HG03135 (cell line): ENCODE results near the gene FDX1.

ENCODE experiments used
- ATAC-seq: cut with Tn5 transposase; IDR thresholded peaks from one replicate; pipeline ENCODE4 v1.9.1; 2021; ENCODE audit warnings: mild to moderate bottlenecking, moderate library complexity; ENCODE audit not compliant: unreplicated experiment

Gene FDX1

DNA sequence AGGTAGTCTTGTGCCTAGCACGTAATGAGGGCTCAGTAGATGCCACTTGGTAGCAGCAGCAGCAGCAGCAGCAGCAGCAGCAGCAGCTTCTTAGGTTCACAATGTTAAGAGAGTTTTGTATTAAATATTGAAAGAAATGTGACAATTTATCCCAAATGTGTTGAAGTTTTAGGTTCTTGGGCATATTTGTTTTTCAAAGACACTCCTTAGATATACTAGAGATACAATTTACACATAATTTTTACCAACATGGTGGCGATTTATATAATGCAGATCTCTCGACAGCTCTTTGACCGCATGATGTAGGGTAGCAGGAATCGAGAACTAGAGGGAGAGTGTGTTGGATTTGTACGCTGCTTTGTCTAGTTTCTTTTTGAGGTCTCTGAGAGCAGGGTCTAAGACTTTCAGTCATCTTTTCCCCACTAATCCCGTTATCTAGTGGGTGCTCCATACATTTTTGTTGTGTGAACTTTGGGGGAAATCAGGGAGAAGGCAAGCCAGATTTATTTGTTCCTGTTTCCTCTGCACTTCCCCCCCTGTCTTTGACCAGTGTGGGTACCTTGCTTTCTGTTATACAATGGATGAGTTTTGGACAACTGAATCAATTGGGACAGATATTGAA lies 1.4 kb downstream of the FDX1 start:
- ATAC-seq: peak; percentile 3

- no peak for ATAC-seq
Measured at GRCh38 chr11:110431674-110432073, 1.9 kb downstream of the FDX1 start.

DNA sequence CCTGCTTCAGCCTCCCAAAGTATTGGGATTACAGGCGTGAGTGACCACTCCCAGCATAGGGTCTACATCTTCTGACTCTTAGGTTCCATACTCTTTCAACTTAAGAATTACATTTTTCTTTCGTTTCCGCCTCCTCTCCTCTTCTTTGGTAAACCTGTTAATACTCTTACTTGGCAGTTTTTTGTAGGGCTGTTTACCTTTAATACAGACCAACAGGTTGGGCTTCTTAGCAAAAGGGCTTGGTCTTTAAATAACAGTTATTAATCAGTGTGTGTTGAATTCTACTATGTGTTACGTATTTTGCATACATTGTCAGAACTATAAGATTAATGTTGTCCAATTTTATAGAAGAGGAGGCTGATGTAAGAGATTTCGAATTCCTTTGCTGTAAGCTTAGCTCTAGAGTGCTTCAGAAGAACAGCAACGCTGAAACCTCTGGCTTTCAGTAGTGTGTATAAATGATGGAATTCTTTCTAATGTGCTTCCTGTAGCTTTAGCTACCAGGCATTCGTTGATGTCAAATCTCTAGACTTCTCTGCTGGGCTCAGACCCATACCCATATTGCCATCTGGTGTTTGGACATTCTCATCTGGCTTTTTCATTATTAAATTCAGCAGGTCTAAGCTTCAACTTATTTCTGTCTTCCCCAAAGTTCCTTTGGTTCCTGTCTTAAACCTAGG lies 3.1 kb downstream of the FDX1 start:
- no peak for ATAC-seq

- ATAC-seq: no peak
Measured at GRCh38 chr11:110433393-110434333, 3.9 kb downstream of the FDX1 start.

- peak; percentile 12 for ATAC-seq
Measured at GRCh38 chr11:110434952-110435779, 5.4 kb downstream of the FDX1 start.

DNA sequence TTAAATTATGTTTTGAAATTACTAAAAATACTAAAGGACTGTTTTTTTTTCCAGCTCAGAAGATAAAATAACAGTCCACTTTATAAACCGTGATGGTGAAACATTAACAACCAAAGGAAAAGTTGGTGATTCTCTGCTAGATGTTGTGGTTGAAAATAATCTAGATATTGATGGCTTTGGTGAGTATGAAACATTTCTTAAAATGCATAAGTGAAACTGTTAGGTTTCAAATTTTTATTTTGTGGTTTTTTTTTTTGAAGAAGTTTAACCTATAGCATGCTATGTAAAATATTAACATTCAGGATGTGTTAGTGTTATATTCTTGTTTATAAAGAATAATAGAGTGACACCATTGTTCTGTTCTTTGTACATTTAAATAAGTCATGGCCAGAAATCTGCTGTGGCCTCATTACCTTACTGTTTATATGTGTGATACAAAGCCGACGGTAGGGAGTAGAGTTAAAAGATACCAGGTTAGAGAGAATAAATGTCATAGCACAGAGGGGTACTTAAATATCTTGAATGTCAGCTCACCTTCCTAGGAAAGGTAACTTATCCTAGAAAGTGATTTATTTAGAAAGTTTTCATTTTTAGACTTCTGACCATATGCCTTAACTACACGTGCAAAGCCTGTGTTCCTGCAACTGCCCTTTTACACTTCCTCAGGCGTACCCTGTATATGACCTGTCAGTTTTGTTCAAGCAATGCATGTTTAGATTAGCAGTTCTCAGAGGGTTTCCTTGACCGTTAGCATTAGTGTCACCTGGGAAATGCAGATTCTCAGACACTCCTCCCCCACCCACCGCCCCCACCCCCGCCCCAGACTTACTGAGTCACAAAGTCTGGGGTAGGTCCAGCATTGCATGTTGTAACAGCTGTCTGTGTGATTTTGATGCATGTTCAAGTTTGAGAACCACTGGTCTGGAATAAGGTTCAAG lies 6.3 kb downstream of the FDX1 start:
- ATAC-seq: peak; percentile 45

GRCh38 chr11:110438017-110438416 lies 8.3 kb downstream of the FDX1 start:
- ATAC-seq: no peak

DNA sequence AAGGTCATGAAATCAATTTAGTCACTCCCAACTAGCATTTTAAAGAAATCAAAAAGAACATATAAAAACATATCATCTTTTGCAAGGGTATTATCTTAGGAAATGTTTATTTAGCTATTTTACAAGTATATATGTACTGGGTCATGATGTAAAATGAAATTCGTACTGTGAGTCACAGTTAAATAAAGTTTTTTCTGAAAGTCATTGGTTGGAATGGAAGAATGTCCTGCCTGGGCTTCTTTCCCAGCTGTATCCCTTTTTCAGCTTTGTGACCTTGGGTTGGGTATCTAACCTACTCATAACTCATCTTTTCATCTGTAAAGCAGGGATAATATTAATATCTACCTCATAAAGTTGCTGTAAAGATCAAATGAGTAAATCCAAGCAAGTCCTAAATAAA lies 15.7 kb downstream of the FDX1 start:
- ATAC-seq: no peak

DNA sequence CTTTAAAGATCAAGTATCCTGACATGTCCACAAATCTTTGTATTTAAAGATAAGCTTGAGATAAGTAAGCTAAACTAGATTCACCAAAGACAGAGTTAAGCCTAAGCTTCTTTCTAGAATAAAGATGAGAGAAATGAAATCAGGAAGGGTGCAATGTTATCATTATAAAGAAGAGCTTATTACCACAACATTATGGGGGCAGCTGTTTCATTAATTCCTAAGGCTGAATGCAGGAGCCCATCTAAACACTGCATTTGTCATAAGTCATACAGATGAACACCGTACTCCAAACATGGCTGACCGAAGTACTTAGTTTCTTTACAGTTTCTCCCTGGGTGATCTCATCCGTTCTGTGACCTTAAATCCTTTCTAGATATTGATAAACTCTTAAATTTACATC lies 16.3 kb downstream of the FDX1 start:
- ATAC-seq: no peak

DNA sequence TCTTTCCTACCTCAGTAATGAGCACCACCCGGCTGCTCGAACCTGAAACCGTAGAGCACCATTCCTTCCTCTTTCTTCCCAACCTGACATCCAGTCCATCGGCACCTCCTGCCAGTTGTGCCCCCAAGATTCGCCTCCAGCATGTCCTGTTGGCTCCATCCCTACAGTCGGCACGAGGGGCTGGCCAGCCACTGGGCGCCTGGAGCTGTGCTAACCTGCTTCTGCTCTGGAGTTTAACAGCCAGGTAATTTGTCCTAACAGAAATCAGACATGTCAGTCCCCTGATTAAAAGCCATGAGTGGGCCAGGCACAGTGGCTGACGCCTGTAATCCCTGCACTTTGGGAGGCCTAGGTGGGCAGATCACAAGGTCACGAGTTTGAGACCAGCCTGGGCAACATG lies 16.8 kb downstream of the FDX1 start:
- no peak for ATAC-seq

GRCh38 chr11:110447343-110447742 lies 17.6 kb downstream of the FDX1 start:
- ATAC-seq: no peak

DNA sequence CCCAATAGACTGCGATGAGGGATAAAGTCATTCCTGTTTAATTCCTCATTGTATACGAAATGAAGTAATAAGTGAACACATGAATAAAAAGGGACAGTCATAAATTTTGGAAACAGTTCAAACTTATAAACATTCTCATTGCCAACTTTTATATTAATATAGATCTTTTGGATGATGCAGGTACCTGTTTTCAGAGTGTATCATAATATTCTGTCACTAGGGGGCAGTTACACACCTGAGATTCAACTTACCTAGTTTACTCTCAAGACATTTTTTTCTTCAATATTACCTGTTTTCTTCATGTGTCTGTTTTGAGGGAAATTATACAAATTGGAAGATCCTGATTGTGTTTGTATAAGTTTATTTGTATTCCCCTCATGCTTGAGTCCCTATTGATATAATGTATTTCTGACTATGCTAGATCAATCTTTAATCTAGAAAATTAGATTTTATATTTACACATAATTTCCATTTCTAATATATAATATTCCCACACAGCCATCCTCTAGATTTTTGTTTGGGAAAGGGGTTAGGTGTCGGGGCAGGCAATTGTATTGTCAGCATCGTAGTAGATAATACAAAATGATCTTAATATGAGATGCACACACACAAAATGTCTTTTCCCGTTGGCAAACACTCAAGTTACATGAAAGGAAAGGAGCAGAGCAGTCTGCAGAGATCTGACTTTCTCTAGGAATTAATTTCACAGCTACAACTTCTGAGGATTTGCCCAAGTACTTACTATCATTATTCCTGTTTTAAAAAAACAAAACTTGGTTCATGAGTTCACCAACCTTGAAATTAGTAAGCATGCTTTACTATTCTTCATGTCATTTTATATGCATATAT lies 18.4 kb downstream of the FDX1 start:
- ATAC-seq: no peak

GRCh38 chr11:110450246-110450645 lies 20.5 kb downstream of the FDX1 start:
- ATAC-seq: no peak

DNA sequence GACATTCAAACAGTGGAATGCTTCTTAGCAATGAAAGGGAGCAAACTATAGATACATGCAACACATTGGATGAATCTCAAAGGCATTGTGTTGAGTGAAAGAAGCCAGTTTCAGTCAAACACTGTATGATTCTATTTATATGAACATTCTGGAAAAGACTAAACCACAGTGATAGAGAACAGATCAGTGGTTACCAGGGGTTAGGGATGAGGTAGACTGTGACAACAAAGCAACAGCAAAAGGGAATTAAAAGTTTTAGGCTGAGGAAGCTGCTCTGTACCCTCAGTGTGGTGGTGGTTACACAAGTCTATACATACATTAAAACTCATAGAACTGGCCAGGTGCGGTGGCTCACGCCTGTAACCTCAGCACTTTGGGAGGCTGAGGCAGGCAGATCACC lies 23.0 kb downstream of the FDX1 start:
- ATAC-seq: no peak

- peak; percentile 85 for ATAC-seq
Measured at GRCh38 chr11:110453684-110454354, 24.1 kb downstream of the FDX1 start.

DNA sequence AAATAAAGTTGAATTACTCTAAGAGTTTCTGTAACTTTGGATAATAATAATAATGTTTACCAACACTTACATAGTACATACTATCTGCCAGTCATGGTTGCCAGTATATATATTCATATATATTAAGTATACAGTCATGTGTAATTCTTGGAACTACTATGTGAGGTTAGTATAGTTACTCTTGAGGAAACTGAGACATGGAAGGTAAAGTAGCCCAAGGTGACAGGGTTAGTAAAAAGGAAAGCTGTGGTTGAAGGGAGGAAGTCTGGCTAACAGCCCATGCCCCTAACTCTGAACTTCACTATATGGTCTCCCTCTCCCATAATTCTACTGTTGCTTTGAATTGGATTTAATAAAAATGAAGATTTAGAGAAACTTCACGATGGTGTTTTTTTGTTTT lies 24.9 kb downstream of the FDX1 start:
- ATAC-seq: no peak

DNA sequence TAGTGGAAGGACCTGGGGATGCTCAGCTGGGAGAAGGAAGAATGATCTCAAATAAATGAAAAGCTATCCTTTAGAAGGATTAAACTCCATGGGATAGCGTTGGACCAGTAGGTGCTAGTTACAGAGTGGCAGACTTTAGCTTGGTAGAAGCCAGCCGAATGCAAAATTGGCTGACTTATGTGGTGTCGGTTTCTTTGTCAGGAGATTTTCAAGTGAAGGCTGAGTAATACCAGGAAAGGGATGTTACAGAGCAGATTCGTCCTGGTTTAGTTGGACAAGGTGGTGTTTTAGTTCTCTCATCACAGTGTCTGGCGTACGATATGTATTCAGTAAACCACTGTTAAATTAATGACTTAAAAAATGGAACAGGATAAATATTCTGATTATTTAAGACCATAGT lies 26.0 kb downstream of the FDX1 start:
- ATAC-seq: no peak

DNA sequence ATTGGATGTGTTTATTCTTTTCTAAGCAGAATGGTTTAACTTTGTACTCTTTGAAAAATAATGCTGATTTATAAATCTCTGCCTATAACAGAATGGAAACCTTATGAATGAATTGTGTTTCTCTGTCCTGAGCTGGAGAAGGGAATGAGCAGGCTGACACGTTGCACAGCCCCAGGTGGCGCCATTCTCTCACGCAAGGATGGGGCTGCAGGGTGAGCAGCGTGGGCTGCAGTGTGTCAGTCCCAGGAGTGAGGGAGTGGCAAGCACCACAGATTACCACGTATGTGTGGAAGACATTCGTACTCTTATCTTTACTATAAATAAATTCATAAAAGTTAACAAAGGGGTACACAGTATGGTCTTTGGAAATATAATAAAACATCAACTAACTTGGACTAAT lies 33.4 kb downstream of the FDX1 start:
- no peak for ATAC-seq
